ENCODE results near the gene FARSA.
"Not testable (repeated sequence)": the region's sequence is repeated elsewhere in the genome, so short reads cannot be mapped to it uniquely, and the experiment has no call there.

The FARSA gene

GRCh38 chr19:12967907-12968306 lies 34.4 kb upstream of the FARSA start:
- H3K36me3 ChIP-seq (ENCODE audit: control insufficient read depth, insufficient read depth, low read length), result no peaks in the 10 kb centered on the region
- no peak overlapping the region for H3K27ac ChIP-seq (ENCODE audit: low read depth, low read length, severe bottlenecking)
- no peak overlapping the region for H3K4me3 ChIP-seq (ENCODE audit: extremely low read depth, insufficient read depth, low read length, poor library complexity, severe bottlenecking)
- no peaks in the 10 kb centered on the region for H3K9me3 ChIP-seq (ENCODE audit: control insufficient read depth, low read length)
- peaks cover 6% of the 10 kb centered on the region for H3K4me1 ChIP-seq (ENCODE audit: control insufficient read depth, insufficient read depth, low read length, poor library complexity, severe bottlenecking)
- 98 to 100% methylated on average over 3 to 4 of the region's 5 CpGs for WGBS, 2 experiments (ENCODE audit: insufficient coverage in 2 of 2)

- WGBS, 2 experiments (ENCODE audit: insufficient coverage in 2 of 2), result 91 to 93% methylated on average over 5 of the region's 8 CpGs
- no peaks in the 10 kb centered on the region for H3K9me3 ChIP-seq (ENCODE audit: control insufficient read depth, low read length)
- H3K36me3 ChIP-seq (ENCODE audit: control insufficient read depth, insufficient read depth, low read length), result no peaks in the 10 kb centered on the region
- no peak overlapping the region for H3K4me3 ChIP-seq (ENCODE audit: extremely low read depth, insufficient read depth, low read length, poor library complexity, severe bottlenecking)
- peaks cover 6% of the 10 kb centered on the region for H3K4me1 ChIP-seq (ENCODE audit: control insufficient read depth, insufficient read depth, low read length, poor library complexity, severe bottlenecking)
- no peak overlapping the region for H3K27ac ChIP-seq (ENCODE audit: low read depth, low read length, severe bottlenecking)
Observed at GRCh38 chr19:12965812-12966135, 32.3 kb upstream of the FARSA start.

GRCh38 chr19:12965017-12965811 lies 31.7 kb upstream of the FARSA start:
- peaks cover 6% of the 10 kb centered on the region for H3K4me1 ChIP-seq (ENCODE audit: control insufficient read depth, insufficient read depth, low read length, poor library complexity, severe bottlenecking)
- H3K9me3 ChIP-seq (ENCODE audit: control insufficient read depth, low read length), result no peaks in the 10 kb centered on the region
- no peaks in the 10 kb centered on the region for H3K36me3 ChIP-seq (ENCODE audit: control insufficient read depth, insufficient read depth, low read length)
- no peak overlapping the region for H3K27ac ChIP-seq (ENCODE audit: low read depth, low read length, severe bottlenecking)
- peak overlapping the region; percentile 25 for H3K4me3 ChIP-seq (ENCODE audit: extremely low read depth, insufficient read depth, low read length, poor library complexity, severe bottlenecking)
- 4 to 5% methylated on average over 32 to 33 of the region's 34 CpGs for WGBS, 2 experiments (ENCODE audit: insufficient coverage in 2 of 2)

GRCh38 chr19:12959481-12959880 lies 26.0 kb upstream of the FARSA start:
- 79 to 90% methylated on average over 4 to 5 of the region's 6 CpGs for WGBS, 2 experiments (ENCODE audit: insufficient coverage in 2 of 2)
- Histone ChIP-seq H3K27ac (ENCODE audit: low read depth, low read length, severe bottlenecking) (no peak overlapping the region), H3K36me3 (ENCODE audit: control insufficient read depth, insufficient read depth, low read length) (peaks cover 12% of the 10 kb centered on the region), H3K9me3 (ENCODE audit: control insufficient read depth, low read length) (no peaks in the 10 kb centered on the region), H3K4me1 (ENCODE audit: control insufficient read depth, insufficient read depth, low read length, poor library complexity, severe bottlenecking) (peaks cover 4% of the 10 kb centered on the region), H3K4me3 (ENCODE audit: extremely low read depth, insufficient read depth, low read length, poor library complexity, severe bottlenecking) (no peak overlapping the region)

GRCh38 chr19:12957389-12957952 lies 24.0 kb upstream of the FARSA start:
- WGBS, 2 experiments (ENCODE audit: insufficient coverage in 2 of 2), result 86 to 89% methylated on average over 17 to 20 of the region's 31 CpGs
- peaks cover 30% of the 10 kb centered on the region for H3K36me3 ChIP-seq (ENCODE audit: control insufficient read depth, insufficient read depth, low read length)
- not testable (repeated sequence) for H3K9me3 ChIP-seq (ENCODE audit: control insufficient read depth, low read length); H3K4me1 ChIP-seq (ENCODE audit: control insufficient read depth, insufficient read depth, low read length, poor library complexity, severe bottlenecking)
- H3K27ac ChIP-seq (ENCODE audit: low read depth, low read length, severe bottlenecking), result peak overlapping the region; percentile 79
- H3K4me3 ChIP-seq (ENCODE audit: extremely low read depth, insufficient read depth, low read length, poor library complexity, severe bottlenecking), result peak overlapping the region; percentile 79

GRCh38 chr19:12956446-12957388 lies 23.2 kb upstream of the FARSA start, which contains the start of gene GADD45GIP1:
Gene GADD45GIP1, minus strand, starts transcription at chr19:12957223. Its CDS starts 11 bp downstream, at chr19:12957212.
- H3K9me3 ChIP-seq (ENCODE audit: control insufficient read depth, low read length), result no peaks in the 10 kb centered on the region
- H3K4me3 ChIP-seq (ENCODE audit: extremely low read depth, insufficient read depth, low read length, poor library complexity, severe bottlenecking), result peak within 1 kb of the TSS; percentile 79
- peak within 1 kb of the TSS; percentile 79 for H3K27ac ChIP-seq (ENCODE audit: low read depth, low read length, severe bottlenecking)
- H3K36me3 ChIP-seq (ENCODE audit: control insufficient read depth, insufficient read depth, low read length), result peaks cover 38% of the 10 kb centered on the region
- peaks cover 9% of the 10 kb centered on the region for H3K4me1 ChIP-seq (ENCODE audit: control insufficient read depth, insufficient read depth, low read length, poor library complexity, severe bottlenecking)
- WGBS, 2 experiments (ENCODE audit: insufficient coverage in 2 of 2), result 2 to 4% methylated on average over 72 to 73 of the region's 84 CpGs

- peaks cover 45% of the 10 kb centered on the region for H3K36me3 ChIP-seq (ENCODE audit: control insufficient read depth, insufficient read depth, low read length)
- WGBS, 2 experiments (ENCODE audit: insufficient coverage in 2 of 2), result 66 to 69% methylated on average over 11 to 12 of the region's 12 CpGs
- peak overlapping the region; percentile 10 for H3K27ac ChIP-seq (ENCODE audit: low read depth, low read length, severe bottlenecking)
Observed at GRCh38 chr19:12955996-12956395, 22.5 kb upstream of the FARSA start.

GRCh38 chr19:12955575-12955974 lies 22.1 kb upstream of the FARSA start:
- H3K9me3 ChIP-seq (ENCODE audit: control insufficient read depth, low read length); H3K4me1 ChIP-seq (ENCODE audit: control insufficient read depth, insufficient read depth, low read length, poor library complexity, severe bottlenecking): not testable (repeated sequence)
- WGBS, 2 experiments (ENCODE audit: insufficient coverage in 2 of 2), result 87 to 100% methylated on average over 5 to 6 of the region's 9 CpGs
- Histone ChIP-seq H3K36me3 (ENCODE audit: control insufficient read depth, insufficient read depth, low read length) (peaks cover 49% of the 10 kb centered on the region), H3K27ac (ENCODE audit: low read depth, low read length, severe bottlenecking) (peak overlapping the region; percentile 10), H3K4me3 (ENCODE audit: extremely low read depth, insufficient read depth, low read length, poor library complexity, severe bottlenecking) (peak overlapping the region; percentile 79)

More at GRCh38 chr19:12955996-12956395, 22.5 kb upstream of the FARSA start:
- Histone ChIP-seq H3K4me1 (ENCODE audit: control insufficient read depth, insufficient read depth, low read length, poor library complexity, severe bottlenecking) (peaks cover 9% of the 10 kb centered on the region), H3K9me3 (ENCODE audit: control insufficient read depth, low read length) (no peaks in the 10 kb centered on the region), H3K4me3 (ENCODE audit: extremely low read depth, insufficient read depth, low read length, poor library complexity, severe bottlenecking) (peak overlapping the region; percentile 79)

- Histone ChIP-seq H3K9me3 (ENCODE audit: control insufficient read depth, low read length) (no peaks in the 10 kb centered on the region), H3K27ac (ENCODE audit: low read depth, low read length, severe bottlenecking) (no peak overlapping the region)
- no CpG with 5 or more reads among the region's 1 CpG for WGBS, 2 experiments (ENCODE audit: insufficient coverage in 2 of 2)
Observed at GRCh38 chr19:12954612-12954962, 21.1 kb upstream of the FARSA start.

GRCh38 chr19:12953799-12954611 lies 20.5 kb upstream of the FARSA start:
- H3K4me1 ChIP-seq (ENCODE audit: control insufficient read depth, insufficient read depth, low read length, poor library complexity, severe bottlenecking), result peaks cover 9% of the 10 kb centered on the region
- H3K27ac ChIP-seq (ENCODE audit: low read depth, low read length, severe bottlenecking), result no peak overlapping the region
- no peaks in the 10 kb centered on the region for H3K9me3 ChIP-seq (ENCODE audit: control insufficient read depth, low read length)
- WGBS, 2 experiments (ENCODE audit: insufficient coverage in 2 of 2), result 96 to 97% methylated on average over 7 to 9 of the region's 12 CpGs
- H3K4me3 ChIP-seq (ENCODE audit: extremely low read depth, insufficient read depth, low read length, poor library complexity, severe bottlenecking), result no peak overlapping the region
- H3K36me3 ChIP-seq (ENCODE audit: control insufficient read depth, insufficient read depth, low read length), result peaks cover 65% of the 10 kb centered on the region

More at GRCh38 chr19:12954612-12954962, 21.1 kb upstream of the FARSA start:
- Histone ChIP-seq H3K4me3 (ENCODE audit: extremely low read depth, insufficient read depth, low read length, poor library complexity, severe bottlenecking) (no peak overlapping the region), H3K4me1 (ENCODE audit: control insufficient read depth, insufficient read depth, low read length, poor library complexity, severe bottlenecking) (peaks cover 9% of the 10 kb centered on the region), H3K36me3 (ENCODE audit: control insufficient read depth, insufficient read depth, low read length) (peaks cover 59% of the 10 kb centered on the region)

Data from mesodermal cell (in vitro differentiated cells).